ENCODE data around the gene USH1G.
"Not testable (repeated sequence)": the region's sequence is repeated elsewhere in the genome, so short reads cannot be mapped to it uniquely, and the experiment has no call there.

USH1G gene

GRCh38 chr17:74877592-74878548 lies 45.2 kb downstream of the USH1G start:
- no peak for DNase-seq (ENCODE audit: extremely low read depth in 1 of 2, low read depth in 1 of 2)

GRCh38 chr17:74875977-74876593 lies 47.0 kb downstream of the USH1G start:
- no peak for DNase-seq (ENCODE audit: extremely low read depth in 1 of 2, low read depth in 1 of 2)

- no peak for DNase-seq (ENCODE audit: extremely low read depth in 1 of 2, low read depth in 1 of 2)
These were observed 47.7 kb downstream of the USH1G start for GRCh38 chr17:74875155-74875976.

- no peak for DNase-seq (ENCODE audit: extremely low read depth in 1 of 2, low read depth in 1 of 2)
These were observed 48.4 kb downstream of the USH1G start for GRCh38 chr17:74874615-74875037.

GRCh38 chr17:74873874-74874614 lies 49.0 kb downstream of the USH1G start:
- DNase-seq (ENCODE audit: extremely low read depth in 1 of 2, low read depth in 1 of 2), result no peak

DNA sequence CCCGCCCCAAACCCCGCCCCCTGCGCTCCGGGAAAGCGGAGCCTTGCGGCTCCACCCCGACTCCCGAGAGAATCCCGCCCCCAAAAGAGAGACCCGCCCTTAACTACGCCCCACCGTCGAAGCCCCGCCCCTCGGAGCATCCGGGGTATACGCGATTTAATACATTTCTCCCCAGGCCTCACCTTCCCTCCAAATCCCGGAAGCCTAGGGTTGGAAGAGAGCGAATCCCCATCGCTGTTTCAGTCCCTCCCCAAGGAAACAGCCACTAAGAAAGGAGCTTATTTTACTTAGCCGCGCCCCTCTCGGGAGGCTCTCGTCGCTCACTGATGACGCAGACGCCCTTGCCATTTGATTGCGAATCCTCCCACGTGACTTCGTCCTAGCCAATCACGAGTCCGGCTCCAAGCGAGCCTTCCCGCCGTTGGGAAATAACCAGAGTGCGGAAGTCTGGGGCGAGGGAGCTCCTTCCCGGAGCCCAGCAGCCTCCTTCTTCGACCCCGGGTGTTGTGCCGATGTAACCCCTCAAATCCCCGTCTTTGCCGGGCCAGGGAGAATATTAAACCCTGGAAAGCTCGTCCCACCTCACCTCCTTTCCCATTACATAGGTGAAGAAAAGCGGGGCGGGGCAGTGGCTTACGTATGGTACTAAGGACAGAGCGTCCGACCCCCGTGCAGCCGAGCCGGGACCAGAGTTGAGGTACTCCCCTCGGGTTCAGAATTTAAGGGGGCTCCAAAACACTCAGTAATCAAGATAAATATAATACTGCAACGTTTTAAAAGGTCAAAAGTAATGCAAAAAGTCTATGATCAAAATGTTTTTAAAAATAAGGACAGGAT lies 49.8 kb downstream of the USH1G start:
- peak; percentile 98 to 99 for DNase-seq (ENCODE audit: extremely low read depth in 1 of 2, low read depth in 1 of 2)

- DNase-seq (ENCODE audit: extremely low read depth in 1 of 2, low read depth in 1 of 2), result no peak
These were observed 50.6 kb downstream of the USH1G start, which contains the start of gene FDXR for GRCh38 chr17:74872313-74873036. Gene FDXR (minus strand): TSS chr17:74872994. CDS start chr17:74872944, 50 bp downstream.

- no peak for DNase-seq (ENCODE audit: extremely low read depth in 1 of 2, low read depth in 1 of 2)
These were observed 51.5 kb downstream of the USH1G start for GRCh38 chr17:74871356-74872076.

DNA sequence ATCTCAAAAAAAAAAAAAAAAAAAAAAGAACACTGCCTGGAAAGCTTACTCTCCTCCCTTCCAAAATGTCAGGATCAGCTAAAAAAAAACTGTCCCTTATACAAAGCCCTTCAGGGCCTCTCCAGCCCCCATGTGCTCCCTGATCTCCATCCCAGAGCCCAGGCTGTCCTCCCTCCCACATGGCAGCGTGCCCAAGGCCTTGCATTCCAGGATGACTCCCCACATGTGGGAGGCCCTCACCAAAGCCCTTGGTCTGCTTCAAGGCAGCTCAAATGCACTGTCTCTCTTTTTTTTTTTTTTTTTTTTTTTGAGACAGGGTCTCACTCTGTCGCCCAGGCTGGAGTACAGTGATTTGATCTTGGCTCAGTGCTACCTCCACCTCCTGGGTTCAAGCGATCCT lies 52.5 kb downstream of the USH1G start:
- DNase-seq (ENCODE audit: extremely low read depth in 1 of 2, low read depth in 1 of 2), result no peak

DNA sequence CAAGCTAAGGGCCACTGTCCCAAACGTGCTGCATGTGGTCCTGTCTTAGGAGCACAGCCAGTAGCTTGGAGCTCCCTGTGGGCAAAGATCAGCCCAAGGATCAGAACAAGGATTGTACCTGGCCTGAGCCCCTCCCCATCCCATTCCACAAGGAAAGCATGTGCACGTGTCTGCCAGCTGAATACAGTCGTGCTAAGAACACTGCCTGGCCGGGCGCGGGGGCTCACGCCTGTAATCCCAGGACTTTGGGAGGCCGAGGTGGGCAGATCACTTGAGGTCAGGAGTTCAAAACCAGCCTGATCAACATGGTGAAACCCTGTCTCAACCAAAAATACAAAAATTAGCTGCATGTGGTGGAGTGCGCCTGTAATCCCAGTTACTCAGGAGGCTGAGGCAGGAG lies 53.0 kb downstream of the USH1G start:
- DNase-seq (ENCODE audit: extremely low read depth in 1 of 2, low read depth in 1 of 2), result not testable (repeated sequence)

DNA sequence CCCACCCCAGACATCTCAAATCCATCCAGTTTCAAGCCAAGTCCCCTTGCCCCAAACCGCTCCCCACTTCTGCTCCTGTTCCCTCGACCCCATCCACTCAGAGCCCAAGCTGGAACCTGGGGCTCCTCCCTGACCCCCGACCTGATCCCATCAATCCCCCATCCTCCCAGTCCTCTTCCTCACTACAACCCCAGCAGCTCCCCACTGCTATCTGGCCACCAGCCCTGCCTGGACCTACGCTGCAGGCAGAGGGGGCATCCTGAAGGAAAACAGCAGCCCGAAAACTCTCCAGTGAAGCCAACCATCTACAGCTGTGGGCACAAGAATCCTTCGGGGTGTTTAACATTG lies 54.2 kb downstream of the USH1G start:
- no peak for DNase-seq (ENCODE audit: extremely low read depth in 1 of 2, low read depth in 1 of 2)

DNA sequence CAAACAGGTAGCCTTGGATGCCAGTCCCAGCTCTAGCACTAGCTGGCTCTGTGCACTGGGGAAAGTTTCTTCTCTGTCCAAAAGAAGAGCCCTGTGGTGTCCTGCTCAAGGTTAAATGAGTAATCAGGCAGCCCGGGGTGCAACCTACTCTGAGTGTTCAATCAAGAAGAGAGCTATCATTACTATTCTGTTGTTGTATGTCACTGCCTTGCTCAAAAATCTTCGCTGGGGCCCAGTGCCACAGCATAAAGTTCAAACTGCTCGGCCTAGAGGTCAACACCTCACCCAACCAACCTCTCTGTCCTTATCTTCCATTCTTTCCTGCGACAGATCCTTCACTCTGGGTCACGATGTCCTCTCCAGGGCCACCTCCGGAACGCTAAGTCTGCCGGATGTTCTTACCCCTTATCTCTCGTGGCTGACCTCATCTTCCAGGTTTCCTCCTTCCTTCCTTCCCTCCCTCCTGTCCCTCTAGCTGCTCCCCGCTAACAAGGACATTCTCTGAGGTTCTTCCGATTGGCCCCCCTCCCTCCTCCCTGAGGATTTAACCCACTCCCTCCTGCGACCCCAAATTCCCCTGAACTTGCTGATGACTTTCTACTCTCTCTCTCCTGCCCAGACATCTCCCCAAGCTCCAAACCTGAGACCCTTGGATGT lies 54.7 kb downstream of the USH1G start:
- no peak for DNase-seq (ENCODE audit: extremely low read depth in 1 of 2, low read depth in 1 of 2)

DNA sequence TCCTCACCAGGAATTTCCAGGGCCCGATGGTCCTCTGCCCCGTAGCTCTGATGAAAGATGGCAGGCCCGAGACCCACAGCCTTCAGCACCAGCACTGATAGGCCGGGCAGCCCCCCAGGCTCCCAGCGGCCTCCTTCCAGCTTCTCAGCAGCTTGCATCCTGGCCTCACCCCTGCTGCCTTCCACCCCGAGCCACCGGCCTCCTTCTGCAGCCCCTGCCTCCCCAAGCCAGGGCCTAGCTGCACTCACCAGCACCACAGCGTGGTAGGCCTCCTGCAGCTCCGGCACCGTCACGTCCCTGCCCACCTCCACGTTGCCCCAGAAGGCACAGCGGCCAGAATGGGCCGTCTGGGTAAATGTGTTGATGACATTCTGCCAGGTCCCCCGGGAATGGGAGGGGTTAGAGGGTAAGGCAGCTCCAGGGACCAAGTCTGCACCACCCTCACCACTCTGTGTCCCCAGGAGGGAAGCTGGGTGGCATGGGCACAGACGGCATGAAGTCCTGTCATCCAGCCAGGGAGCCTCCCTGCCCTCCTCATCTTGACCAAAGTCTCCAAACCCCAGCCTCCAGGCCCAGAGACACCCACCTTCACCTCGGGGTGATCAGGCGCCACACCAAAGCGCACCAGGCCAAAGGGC lies 56.7 kb downstream of the USH1G start:
- DNase-seq (ENCODE audit: extremely low read depth in 1 of 2, low read depth in 1 of 2), result no peak

Measured in activated CD8-positive, alpha-beta memory T cell treated with anti-CD3 and anti-CD28 coated beads for 1 hour (primary cell).